ENCODE measurements around the gene RAB44. TPM values are rescaled to one million over a fixed set of nuclear protein-coding genes. Genes with fewer than 3 reads are reported as not detected.
"Not testable (repeated sequence)": the region's sequence is repeated elsewhere in the genome, so short reads cannot be mapped to it uniquely, and the experiment has no call there.

The RAB44 gene
- total and polyA plus RNA-seq, 2 donors from 2014 or later = 1.5 TPM; not detected in 1

GRCh38 chr6:36722365-36722764, 24.7 kb downstream of the RAB44 start:
- Histone ChIP-seq H3K27me3 (ENCODE audit: control insufficient read depth, insufficient read depth, low read length) (no peaks in the 10 kb centered on the region), H3K4me1 (ENCODE audit: control insufficient read depth in 2 of 3, insufficient read depth in 2 of 3, low read depth in 1 of 3, low read length in 3 of 3) (peaks cover 0 to 3% (median 0%) of the 10 kb centered on the region in 3 donors), H3K27ac (ENCODE audit: low read depth in 2 of 2, low read length in 2 of 2) (no peak overlapping the region), H3K4me3 (ENCODE audit: low read length in 3 of 3) (no peak overlapping the region), H3K36me3 (ENCODE audit: control insufficient read depth in 2 of 3, insufficient read depth in 3 of 3, low read length in 3 of 3) (no peaks in the 10 kb centered on the region), H3K9ac (ENCODE audit: low read length in 3 of 3) (no peak overlapping the region), H3K9me3 (ENCODE audit: control insufficient read depth in 2 of 3, insufficient read depth in 1 of 3, low read length in 3 of 3) (no peaks in the 10 kb centered on the region)
- no peak for FAIRE-seq
- intact Hi-C loops (cut with DNase I) = no loop called here
- no peak for DNase-seq
- TF ChIP-seq CTCF (IDR thresholded peaks at IDR 0.05; ENCODE audit: borderline replicate concordance, extremely low read depth, insufficient read depth) = no peak

- no peaks in the 10 kb centered on the region for H3K9me3 ChIP-seq (ENCODE audit: control insufficient read depth in 2 of 3, insufficient read depth in 1 of 3, low read length in 3 of 3)
- no peak overlapping the region for H3K4me3 ChIP-seq (ENCODE audit: low read length in 3 of 3)
- no peak overlapping the region for H3K9ac ChIP-seq (ENCODE audit: low read length in 3 of 3)
- no peaks in the 10 kb centered on the region for H3K27me3 ChIP-seq (ENCODE audit: control insufficient read depth, insufficient read depth, low read length)
- peaks cover 0 to 3% (median 0%) of the 10 kb centered on the region in 3 donors for H3K4me1 ChIP-seq (ENCODE audit: control insufficient read depth in 2 of 3, insufficient read depth in 2 of 3, low read depth in 1 of 3, low read length in 3 of 3)
- H3K36me3 ChIP-seq (ENCODE audit: control insufficient read depth in 2 of 3, insufficient read depth in 3 of 3, low read length in 3 of 3) = no peaks in the 10 kb centered on the region
- FAIRE-seq = no peak
- DNase-seq = no peak
- no peak overlapping the region for H3K27ac ChIP-seq (ENCODE audit: low read depth in 2 of 2, low read length in 2 of 2)
- intact Hi-C loops (cut with DNase I) = no loop called here
- no peak for TF ChIP-seq CTCF (IDR thresholded peaks at IDR 0.05; ENCODE audit: borderline replicate concordance, extremely low read depth, insufficient read depth)
These were observed 25.3 kb downstream of the RAB44 start for GRCh38 chr6:36722879-36723278.

- intact Hi-C loops (cut with DNase I); H3K27ac ChIP-seq (ENCODE audit: low read depth in 2 of 2, low read length in 2 of 2); H3K36me3 ChIP-seq (ENCODE audit: control insufficient read depth in 2 of 3, insufficient read depth in 3 of 3, low read length in 3 of 3); H3K27me3 ChIP-seq (ENCODE audit: control insufficient read depth, insufficient read depth, low read length); H3K4me3 ChIP-seq (ENCODE audit: low read length in 3 of 3); H3K9me3 ChIP-seq (ENCODE audit: control insufficient read depth in 2 of 3, insufficient read depth in 1 of 3, low read length in 3 of 3); FAIRE-seq; H3K9ac ChIP-seq (ENCODE audit: low read length in 3 of 3); H3K4me1 ChIP-seq (ENCODE audit: control insufficient read depth in 2 of 3, insufficient read depth in 2 of 3, low read depth in 1 of 3, low read length in 3 of 3); DNase-seq: not testable (repeated sequence)
These were observed 26.4 kb downstream of the RAB44 start for GRCh38 chr6:36723992-36724391.

GRCh38 chr6:36724514-36725390, 27.1 kb downstream of the RAB44 start:
- H3K36me3 ChIP-seq (ENCODE audit: control insufficient read depth in 2 of 3, insufficient read depth in 3 of 3, low read length in 3 of 3) = no peaks in the 10 kb centered on the region
- no peaks in the 10 kb centered on the region for H3K27me3 ChIP-seq (ENCODE audit: control insufficient read depth, insufficient read depth, low read length)
- no peak for FAIRE-seq
- H3K27ac ChIP-seq (ENCODE audit: low read depth in 2 of 2, low read length in 2 of 2) = no peak overlapping the region
- intact Hi-C loops (cut with DNase I) = no loop called here
- H3K4me1 ChIP-seq (ENCODE audit: control insufficient read depth in 2 of 3, insufficient read depth in 2 of 3, low read depth in 1 of 3, low read length in 3 of 3) = peaks cover 0 to 3% (median 0%) of the 10 kb centered on the region in 3 donors
- no peaks in the 10 kb centered on the region for H3K9me3 ChIP-seq (ENCODE audit: control insufficient read depth in 2 of 3, insufficient read depth in 1 of 3, low read length in 3 of 3)
- H3K9ac ChIP-seq (ENCODE audit: low read length in 3 of 3) = no peak overlapping the region
- H3K4me3 ChIP-seq (ENCODE audit: low read length in 3 of 3) = no peak overlapping the region
- peak; percentile 53 for TF ChIP-seq CTCF (IDR thresholded peaks at IDR 0.05; ENCODE audit: borderline replicate concordance, extremely low read depth, insufficient read depth)
- DNase-seq = peak in 4 of 5 donors; percentile 70 to 76 (median 74)
